Activated CD4-positive, CD25-positive, alpha-beta regulatory T cell treated with anti-CD3 and anti-CD28 coated beads, Interleukin-2, amount 50 U/mL, for 72 hours (primary cell): Measurements from ENCODE around the gene GJC2.
"Not testable (repeated sequence)": the region's sequence is repeated elsewhere in the genome, so short reads cannot be mapped to it uniquely, and the experiment has no call there.

Source experiments
- DNase-seq: peaks from one replicate; pipeline ENCODE4 v3.0.0; 2021

The GJC2 gene

DNA sequence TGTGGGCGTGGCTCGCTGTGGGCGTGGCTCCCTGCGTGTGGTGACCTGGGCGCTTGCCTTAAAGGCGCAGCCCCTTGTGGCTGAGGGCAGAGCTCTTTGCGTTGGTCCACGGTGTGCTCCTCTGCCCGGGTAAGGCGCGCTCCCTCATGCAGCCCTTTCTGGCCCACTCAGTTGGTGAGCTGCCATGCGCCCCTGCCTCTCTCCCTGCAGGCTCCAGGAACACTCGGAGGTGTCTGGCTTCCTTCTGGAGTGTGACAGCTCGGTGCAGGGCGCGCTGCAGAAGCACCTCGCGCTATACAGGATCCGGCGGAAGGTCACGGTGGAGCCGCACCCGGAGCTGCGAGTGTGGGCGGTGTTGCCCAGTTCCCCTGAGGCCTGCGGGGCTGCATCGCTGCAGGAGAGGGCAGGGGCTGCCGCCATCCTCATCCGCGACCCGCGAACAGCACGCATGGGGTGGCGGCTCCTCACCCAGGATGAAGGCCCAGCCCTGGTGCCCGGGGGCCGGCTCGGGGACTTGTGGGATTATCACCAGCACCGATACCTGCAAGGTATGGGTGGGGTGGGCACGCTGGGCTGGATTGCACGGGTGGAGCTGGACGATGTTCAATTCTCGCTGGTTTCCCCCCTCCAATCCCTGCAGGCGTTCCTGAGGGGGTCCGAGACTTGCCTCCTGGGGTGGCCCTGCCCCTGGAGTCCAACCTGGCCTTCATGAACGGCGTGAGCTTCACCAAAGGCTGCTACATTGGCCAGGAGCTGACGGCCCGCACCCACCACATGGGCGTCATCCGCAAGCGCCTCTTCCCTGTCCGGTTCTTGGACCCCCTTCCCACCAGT, 25.0 kb downstream of the GJC2 start:
- DNase-seq: peak; percentile 15

DNA sequence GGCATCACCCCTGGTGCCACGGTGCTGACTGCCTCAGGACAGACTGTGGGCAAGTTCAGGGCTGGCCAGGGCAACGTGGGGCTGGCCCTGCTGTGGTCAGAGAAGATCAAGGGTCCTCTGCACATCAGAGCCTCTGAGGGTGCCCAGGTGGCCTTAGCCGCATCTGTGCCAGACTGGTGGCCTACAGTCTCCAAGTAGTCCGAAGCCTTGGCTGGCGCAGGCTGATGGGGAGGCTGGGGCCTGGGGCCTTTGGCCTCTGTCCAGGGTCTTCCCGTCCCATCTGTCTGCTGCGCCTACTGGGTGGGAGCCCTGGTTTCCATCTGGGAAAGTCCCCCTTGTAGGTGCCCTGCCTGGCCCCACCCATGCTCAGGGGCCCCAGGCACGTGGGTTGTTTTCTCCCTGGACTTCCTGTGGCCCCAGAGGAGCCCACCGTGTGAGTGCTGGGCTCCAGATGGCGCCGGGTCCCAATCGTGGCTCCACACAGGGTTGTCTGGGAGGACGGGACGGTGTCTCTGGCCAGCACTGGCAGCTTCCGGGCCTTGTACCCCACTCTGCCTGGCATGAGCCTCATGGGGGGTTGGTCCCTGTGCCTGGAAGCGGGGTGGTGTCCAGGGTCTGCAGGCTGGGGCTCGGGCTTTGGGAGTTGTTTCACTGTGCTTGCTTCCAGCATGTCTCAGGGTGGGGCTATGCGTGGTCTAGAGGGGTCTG, 25.7 kb downstream of the GJC2 start:
- DNase-seq: no peak

DNA sequence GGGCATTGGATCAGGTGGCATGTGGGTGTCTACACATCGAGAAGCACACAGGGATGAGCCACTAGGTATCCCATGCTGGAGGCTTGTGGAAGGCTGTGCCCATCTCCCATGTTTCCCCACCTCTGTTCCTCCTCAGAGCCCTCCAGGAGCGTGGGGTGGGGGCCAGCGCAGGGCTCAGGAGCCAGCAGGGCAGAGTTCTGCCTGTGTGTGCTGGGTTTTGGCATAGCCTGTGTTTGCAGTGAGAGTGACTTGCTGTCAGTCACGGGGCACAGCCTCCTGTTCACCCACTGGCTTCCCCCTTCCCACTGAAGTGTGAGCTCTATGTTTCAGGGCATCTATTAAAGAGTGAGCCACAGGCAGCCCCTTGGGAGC, 26.3 kb downstream of the GJC2 start:
- DNase-seq: no peak

DNA sequence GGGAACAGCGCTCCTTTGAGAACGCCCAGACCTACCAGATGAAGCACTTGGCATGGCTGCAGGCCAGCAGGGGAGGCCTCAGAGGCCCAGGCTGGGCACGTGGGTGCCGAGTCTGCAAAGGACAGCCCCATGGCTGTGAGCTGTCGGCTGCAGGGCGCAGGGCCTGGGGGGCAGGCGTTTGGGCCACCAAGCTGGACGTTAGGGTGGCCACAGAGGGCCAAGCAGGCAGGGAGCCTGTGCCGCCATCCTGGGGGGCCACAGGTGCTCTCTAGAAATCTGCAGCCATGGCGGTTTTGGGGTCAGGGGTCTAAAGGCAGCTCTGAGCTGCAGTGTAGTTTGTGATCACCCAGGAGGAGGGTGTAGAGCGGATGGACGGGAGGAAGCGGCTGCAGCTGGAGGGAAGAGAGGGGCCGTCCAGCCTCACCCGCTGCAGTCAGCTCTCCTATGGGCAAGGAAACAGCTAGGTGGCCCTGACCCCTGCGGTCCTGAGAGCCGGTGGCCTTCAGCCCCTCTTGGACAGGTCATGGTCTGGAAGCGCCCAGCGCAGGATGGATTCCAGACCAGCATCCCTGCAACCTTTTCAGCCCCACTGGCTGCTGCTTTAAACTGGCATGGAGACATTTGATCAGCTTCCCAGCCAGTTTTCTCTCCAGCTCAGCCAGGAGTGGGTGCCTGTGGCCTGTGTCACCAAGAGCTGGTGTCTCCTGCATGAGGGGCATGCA, 26.9 kb downstream of the GJC2 start:
- no peak for DNase-seq

DNA sequence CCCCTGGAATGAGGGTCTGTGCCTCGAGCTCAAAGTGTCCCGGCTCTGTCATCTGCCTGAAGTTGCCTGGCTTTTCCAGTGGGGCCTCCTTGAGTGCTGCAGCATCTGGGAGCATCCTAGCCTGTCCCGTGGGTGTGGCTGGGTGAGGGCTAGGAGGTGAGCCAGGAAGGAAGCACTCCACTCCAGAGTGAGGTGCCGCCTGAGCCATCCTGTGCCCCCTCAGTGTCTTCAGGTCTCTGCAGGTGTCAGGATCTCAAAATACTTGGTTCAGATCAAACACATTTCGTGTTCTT, 27.4 kb downstream of the GJC2 start:
- DNase-seq: no peak

DNA sequence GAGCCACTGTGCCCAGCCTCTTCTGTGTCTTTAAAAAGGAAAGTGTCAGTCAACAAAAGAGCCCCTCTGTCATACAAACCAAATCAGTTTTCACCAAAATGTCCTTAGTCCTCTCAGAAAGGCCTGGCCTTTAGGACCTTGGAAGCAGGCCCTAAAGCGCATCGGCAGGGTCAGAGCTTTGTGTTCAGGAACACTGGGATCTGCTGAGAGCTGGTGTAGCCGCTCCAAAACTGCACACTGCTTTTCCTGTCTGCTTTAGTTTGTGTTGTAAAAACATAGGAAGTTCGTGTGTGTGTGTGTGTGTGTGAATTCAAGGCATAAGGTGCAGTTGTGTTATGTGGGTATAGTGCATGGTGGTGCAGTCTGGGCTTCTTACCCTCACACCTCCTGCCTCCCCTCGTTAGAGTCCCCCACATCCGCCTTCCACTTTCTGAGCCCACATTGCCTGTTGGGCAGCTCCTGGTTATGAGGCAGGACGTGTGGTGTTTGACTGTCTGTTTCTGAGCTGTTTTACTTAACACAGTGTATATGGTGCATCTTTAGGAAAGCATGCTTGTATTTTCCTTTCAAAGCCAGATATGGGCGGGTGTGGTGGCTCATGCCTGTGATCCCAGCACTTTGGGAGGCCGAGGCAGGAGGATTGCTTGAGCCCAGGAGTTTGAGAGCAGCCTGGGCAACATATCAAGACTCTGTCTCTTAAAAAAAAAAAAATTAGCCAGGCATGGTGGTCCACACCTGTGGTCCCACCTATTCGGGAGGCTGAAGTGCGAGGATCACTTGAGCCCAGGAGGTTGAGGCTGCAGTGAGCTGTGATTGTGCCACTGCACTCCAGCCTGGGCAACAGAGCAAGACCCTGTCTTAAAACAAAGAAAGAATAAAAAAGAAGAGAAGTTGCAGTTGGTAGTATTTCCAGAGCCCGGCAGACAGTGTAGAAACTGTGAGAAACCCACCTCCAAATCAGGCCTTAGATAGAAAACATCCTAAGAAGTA, 28.3 kb downstream of the GJC2 start:
- DNase-seq: peak; percentile 2

DNA sequence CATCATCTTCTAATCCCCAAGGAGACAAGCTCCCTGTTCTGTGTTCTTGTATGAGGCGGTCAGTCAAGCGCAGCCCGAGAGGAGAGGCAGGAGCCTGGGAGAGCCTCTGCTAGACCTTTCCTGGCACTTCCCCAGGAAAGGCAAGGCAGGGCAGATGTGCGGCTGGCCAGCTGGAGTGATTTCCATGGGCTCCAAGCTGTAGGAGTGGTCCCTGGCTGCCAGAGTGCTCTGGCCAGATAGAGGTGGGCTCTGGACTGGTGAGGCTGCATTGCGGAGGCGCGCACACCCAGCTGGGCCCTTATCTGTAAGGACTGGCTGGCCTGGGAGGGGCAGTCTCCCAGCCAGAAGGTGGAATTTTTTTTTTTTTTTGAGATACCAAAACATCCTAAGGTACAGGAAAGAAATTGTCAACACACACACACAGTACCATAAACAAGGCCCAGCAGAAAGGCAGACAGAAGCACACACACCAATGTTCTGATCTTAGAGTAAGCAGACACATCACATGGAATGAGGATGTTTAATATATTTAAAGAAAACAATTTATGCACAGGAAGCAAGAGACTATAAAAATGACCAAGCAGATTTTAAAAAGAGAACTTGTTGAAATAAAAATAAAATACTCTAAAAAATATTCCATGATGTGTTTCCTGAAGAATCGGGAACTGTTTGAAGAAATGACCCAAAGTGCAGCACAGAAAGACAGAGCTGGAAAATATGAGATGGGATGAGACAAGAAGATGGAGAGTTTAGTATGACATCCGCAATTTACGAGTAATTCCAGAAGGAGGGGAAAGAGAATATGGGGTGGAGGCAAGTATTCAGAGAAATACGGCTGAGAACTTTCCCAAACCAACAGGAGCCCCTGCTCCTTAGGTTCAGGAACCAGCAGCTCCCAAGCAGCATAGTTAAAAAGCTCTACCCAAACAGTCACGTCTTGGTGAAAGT, 29.3 kb downstream of the GJC2 start:
- peak; percentile 13 for DNase-seq

DNA sequence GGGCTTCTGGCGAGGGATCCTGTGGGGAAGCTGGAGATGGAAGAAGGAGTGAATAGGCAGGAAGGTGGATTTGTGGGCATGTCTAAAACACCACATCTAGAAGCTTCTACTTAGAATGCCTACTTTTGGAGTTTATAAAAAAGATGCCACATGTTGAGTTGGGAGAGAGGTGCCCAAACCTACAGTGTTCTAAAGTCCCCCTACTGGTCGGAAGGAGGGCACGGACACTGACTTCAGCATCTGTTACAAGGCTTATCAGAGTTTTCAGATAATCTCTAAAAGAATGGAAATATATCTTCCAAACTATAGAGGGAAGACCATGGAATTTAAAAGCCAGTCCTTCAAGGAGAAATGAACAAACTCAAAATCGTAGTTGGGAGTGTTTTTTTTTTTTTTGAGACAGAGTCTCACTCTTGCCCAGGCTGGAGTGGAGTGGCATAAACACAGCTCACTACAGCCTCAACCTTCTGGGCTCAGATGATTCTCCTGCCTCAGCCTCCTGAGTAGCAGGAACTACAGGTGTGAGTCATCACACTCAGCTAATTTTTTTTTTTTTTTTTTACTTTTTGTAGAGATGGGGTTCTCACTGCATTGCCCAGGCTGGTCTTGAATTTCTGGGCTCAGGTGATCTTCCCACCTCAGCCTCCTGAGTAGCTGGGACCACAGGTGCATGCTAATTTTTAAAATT, 30.7 kb downstream of the GJC2 start:
- peak; percentile 0 for DNase-seq

DNA sequence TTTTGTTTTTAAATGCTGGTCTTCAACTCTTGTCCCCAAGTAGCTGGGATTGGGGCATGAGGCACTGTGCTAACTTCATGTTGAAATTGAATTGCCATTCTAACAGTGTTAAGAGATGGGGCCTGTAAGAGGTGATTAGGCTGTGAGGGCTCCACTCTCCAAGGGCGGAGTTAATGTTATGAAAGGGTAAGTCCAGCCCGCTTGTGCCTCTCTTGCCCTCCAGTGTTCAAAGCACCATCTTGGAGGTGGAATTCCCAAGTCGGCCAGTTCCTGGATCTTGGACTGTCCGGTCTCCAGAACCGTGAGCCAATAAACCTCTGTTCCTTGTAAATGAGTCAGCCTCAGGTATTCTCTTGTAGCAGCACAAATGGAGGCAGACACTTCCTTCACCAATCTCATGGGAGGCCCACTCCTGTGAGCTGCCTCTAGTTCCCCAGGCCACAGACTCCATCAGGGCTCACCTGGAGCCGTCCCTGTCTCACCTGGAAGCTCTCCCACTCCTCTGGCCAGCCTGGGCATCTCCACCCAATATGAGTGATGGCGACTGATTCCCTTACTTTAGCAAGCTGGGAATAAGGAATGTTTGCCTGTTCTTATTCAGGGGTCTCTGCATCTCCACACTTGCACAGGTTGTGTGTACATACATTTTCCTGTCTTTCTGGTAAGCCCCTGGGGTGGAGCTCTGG, 31.4 kb downstream of the GJC2 start:
- DNase-seq: peak; percentile 14

DNA sequence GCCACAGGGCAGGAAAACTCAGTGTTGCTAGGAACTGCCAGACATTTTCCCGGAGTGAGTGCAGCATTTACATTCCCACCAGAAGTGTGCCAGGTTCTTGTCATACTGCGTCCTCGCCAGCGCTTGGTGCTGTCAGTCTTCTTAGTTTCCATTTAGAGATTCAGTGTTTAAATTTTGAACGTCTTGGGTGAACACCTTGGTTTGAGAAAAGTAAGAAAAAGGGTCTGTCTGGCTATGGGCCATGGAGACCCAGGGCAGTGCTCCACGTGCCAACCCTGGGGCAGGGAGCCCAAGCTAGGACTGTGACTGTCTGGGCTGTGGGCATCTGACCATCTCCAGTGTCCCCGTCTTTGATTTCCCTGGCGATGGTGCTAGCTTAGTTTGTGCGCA, 31.9 kb downstream of the GJC2 start:
- DNase-seq: no peak

DNA sequence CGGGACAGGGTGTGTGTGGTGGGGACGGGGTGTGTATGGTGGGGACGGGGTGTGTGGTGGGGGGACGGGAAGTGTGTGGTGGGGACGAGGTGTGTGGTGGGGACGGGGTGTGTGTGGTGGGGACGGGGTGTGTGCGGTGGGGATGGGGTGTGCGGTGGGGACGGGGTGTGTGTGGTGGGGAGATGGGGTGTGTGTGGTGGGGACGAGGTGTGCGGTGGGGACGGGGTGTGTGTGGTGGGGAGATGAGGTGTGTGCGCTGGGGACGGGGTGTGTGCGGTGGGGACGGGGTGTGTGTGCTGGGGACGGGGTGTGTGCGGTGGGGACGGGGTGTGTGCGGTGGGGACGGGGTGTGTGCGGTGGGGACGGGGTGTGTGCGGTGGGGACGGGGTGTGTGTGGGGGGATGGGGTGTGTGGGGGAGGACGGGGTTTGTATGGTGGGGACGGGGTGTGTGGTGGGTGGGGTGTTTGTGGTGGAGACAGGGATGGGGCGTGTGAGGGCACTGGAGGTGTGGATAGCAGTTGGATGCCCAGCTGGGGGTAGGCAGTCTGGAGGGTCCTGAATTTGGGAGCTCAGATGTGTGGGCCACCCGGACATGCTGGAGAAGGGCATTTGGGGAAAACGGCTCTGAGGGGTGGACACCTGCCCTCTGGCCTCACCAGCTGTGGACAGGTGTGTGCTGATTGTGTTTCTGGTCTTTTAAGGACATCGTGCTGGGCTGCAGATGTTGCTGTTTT, 32.7 kb downstream of the GJC2 start:
- DNase-seq: peak; percentile 13

DNA sequence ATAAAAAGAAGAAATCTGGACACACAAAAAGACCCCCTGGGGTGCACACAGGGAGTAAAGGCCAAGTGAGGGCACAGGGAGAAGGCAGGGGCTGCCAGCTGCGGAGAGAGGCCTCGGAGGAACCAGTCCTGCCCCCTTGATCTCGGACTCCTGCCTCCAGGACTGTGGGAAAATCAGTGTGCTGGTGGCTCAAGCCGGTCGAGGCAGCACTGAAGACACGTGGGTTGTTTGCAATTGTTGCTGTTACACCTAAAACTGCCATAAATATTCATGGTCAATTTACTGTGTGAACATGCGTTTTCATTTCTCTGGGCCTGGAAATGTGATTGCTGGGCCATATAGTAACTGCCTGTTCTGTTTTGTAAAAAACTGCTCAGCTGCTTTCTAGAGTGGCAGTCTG, 34.4 kb downstream of the GJC2 start:
- peak; percentile 13 for DNase-seq

DNA sequence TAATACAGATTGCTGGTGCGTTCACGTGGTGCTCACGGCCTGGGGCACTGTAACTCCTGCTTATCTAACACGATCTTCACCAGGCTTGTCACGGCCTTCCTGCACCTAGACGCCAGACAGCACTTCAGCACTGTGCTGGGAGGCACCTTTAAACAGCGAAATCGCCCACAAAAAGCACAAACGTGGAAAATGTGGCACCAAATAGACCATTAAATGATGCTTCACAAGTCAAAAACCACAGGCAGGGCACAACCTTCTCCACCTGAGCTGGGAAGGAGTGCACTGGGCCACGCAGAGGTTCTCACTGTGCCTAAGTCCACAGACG, 35.9 kb downstream of the GJC2 start:
- DNase-seq: peak; percentile 30

DNA sequence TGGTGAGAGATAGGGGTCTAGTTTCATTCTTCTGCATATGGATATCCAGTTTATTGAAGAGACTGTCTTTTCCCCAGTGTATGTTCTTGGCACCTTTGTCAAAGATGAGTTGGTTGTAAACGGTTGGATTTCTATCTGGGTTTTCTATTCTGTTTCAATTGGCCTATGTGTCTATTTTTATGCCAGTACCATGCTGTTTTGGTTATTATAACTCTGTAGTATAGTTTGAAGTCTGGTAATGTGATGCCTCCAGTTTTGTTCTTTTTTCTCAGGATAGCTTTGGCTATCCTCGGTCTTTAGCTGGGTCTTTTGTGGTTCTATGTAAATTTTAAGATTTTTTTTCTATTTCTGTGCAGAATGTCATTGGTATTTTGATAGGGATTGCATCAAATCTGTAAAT, 38.5 kb downstream of the GJC2 start:
- DNase-seq: not testable (repeated sequence)

DNA sequence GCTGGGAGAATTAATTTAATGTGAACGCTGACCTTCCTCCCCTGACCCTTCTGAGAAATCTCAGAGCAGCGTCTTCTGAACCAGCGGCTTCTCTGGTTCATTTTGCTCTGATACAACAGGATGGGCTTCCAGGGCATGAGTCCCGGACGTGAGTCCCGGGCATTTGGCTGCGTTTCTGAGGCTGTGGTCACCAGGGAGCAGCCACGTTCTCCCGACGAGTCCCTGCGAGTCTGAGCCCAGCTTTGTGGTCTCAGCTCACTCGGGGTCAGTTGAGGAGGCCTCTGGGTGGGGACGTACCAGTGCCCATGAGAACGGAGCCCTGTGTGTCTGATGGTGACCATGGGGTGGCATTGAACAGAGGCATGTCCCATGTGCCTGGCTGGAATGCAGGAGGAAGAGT, 40.5 kb downstream of the GJC2 start:
- peak; percentile 15 for DNase-seq

DNA sequence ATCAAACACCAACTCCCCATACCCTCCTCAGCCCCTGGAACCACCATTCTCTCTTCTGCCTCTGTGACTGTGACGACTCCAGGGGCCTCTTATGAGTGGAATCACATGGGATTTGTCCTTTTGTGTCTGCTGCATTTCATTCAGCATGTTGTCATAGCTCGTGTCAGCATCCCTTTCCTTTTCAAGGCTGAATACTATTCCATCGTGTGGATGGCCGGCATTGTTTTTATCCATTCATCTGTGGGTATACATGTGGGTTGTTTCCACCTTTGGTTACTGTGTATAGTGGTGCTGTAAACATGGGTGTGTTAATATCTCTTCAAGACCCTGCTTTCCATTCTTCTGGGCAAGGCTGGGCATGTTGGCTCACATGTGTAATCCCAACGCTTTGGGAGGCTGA, 41.0 kb downstream of the GJC2 start:
- peak; percentile 1 for DNase-seq

DNA sequence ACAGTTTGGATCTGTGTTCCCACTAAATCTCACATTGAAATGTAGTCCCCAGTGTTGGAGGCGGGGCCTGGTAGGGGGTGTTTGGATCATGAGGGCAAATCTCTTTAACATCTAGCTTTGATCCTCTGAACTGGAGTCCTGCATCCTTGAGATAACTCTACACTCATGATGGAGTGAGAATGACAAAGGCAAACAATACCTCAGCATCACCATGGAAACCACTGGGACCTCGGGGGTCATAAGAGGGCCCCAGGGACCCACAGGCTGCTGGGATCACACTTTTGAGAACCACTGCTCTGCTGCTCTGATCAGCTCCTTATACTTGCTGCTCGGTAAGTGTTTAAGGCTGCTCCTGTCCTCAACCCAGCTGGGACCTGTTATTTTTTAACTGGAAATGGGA, 44.7 kb downstream of the GJC2 start:
- no peak for DNase-seq

DNA sequence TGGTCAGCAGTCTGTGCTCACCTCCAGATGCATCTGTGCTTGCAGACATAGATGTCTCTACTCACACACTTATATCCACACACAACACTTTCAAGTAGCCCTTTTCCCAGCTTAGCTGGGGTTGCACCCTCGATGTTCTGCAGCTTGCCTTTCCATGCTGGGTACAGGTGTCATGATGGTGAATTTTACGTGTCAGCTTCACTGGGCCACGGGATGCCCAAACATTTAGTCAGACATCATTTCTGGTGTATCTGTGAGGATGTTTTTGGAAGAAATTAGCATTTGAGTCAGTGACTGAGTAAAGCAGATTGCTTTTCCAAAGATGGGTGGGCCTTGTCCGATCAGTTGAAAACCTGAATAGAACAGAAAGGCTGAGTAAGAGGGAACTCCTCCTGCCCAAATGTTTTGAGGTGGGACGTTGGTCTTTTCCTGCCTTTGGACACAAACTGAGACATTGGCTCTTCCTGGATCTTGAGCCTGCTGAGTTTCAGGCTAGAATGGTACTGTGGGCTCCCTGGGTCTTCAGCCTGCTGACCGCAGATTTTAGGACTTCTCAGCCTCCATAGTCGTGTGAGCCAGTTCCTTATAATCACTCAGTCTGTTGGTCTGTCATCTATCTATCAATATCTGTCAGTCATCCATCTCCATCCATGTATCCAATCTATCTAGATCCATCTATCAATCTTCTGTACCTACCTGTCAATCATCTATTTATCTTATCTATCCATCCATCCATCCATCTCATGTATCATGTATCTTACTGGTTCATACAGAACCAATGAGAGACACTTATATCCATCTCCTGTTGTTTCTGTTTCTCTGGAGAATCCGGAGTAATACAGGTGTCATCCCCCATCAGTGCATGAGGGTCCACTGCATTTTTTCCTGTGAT, 45.4 kb downstream of the GJC2 start:
- peak; percentile 14 for DNase-seq
